ENCODE results near the gene CORO1C. TPM values are rescaled to one million over a fixed set of nuclear protein-coding genes. Genes with fewer than 3 reads are reported as not detected.

Gene CORO1C
- total RNA-seq, 1 experiment from 2014 or later: 138 TPM

- no peak for TF ChIP-seq MAX (IDR thresholded peaks at IDR 0.05)
- no peak for TF ChIP-seq RAD21 (IDR thresholded peaks at IDR 0.05; ENCODE audit: low read depth)
- no peak for TF ChIP-seq ZFX (IDR thresholded peaks at IDR 0.05)
- no peak for TF ChIP-seq ZNF274 (IDR thresholded peaks at IDR 0.05; ENCODE audit: low read depth, low read length)
- no peak for TF ChIP-seq EZH2 (IDR thresholded peaks at IDR 0.05)
- no peak for TF ChIP-seq CBX3 (IDR thresholded peaks at IDR 0.05; ENCODE audit: low read depth)
- no peak for TF ChIP-seq TCF7L2 (IDR thresholded peaks at IDR 0.05; ENCODE audit: borderline replicate concordance, extremely low read depth, insufficient read depth, insufficient read length)
- no peak for TF ChIP-seq ZBTB33 (IDR thresholded peaks at IDR 0.05; ENCODE audit: extremely low read depth, insufficient replicate concordance, low read length)
- no peak for TF ChIP-seq EZH2phosphoT487 (IDR thresholded peaks at IDR 0.05; ENCODE audit: borderline replicate concordance)
- TF ChIP-seq FOSL1 (IDR thresholded peaks at IDR 0.05; ENCODE audit: low read depth): no peak
- TF ChIP-seq YY1 (IDR thresholded peaks at IDR 0.05; ENCODE audit: extremely low read depth, insufficient replicate concordance, low read depth, low read length): no peak
- TF ChIP-seq ATF3 (IDR thresholded peaks at IDR 0.05): no peak
- TF ChIP-seq EGR1 (IDR thresholded peaks at IDR 0.05; ENCODE audit: low read depth): no peak
Observed at GRCh38 chr12:108711489-108712164, 19.7 kb downstream of the CORO1C start (continued).

Measured in HCT116 (cell line).